Panc1 (cell line): Measurements from ENCODE around the gene SPIRE1. TPM values are rescaled to one million over a fixed set of nuclear protein-coding genes. Genes with fewer than 3 reads are reported as not detected.

Experiments used
- ATAC-seq: fragments of 200-7000 bp; cut with Tn5 transposase; 2 replicates; pipeline ENCODE4 v1.9.1; 2020; ENCODE audit warnings: mild to moderate bottlenecking, moderate library complexity
- BruUV-seq: library from RNA; stranded (reverse); fragments of 400-500 nt; replicated peaks from 2 replicates; lab custom pipeline; 2021; lab: Mats Ljungman, UMichigan
- CTCF ChIA-PET: fragments of 300-600 bp; sonication (Branson Sonifier 250); formaldehyde crosslinking; loops from one replicate; lab custom pipeline; 2022; ENCODE audit warnings: antibody characterized with exemption; lab: Charles Lee
- POLR2A ChIA-PET: fragments of 300-600 bp; sonication (Branson Sonifier 250); formaldehyde crosslinking; loops from one replicate; lab custom pipeline; 2022; ENCODE audit warnings: antibody characterized with exemption; lab: Charles Lee
- DNase-seq: peaks from one replicate; pipeline ENCODE4 v3.0.0-alpha.2; 2010; ENCODE audit warnings: low read depth, low spot score
- H3K27ac ChIP-seq: 2 replicates; pipeline ENCODE4 v1.5.1; 2011; ENCODE audit warnings: mild to moderate bottlenecking, low read length, inconsistent platforms
- H3K27me3 ChIP-seq: fragments of 200-500 bp; sonication (Bioruptor generic); 2 replicates; pipeline ENCODE4 v1.6.0; 2014; ENCODE audit warnings: low read length, inconsistent platforms; ENCODE audit not compliant: control insufficient read depth, insufficient read depth
- H3K36me3 ChIP-seq: fragments of 200-500 bp; sonication (Bioruptor generic); 2 replicates; pipeline ENCODE4 v1.5.1; 2014; ENCODE audit warnings: inconsistent platforms, mild to moderate bottlenecking, low read length, moderate library complexity; ENCODE audit not compliant: control insufficient read depth, insufficient read depth
- H3K4me1 ChIP-seq: 2 replicates; pipeline ENCODE4 v1.5.1; 2011; ENCODE audit warnings: inconsistent platforms, mild to moderate bottlenecking, low read length, moderate library complexity; ENCODE audit not compliant: control insufficient read depth, insufficient read depth
- H3K4me3 ChIP-seq, 2 experiments: 2 replicates each; pipeline ENCODE4 v1.5.1; 2011 to 2012; ENCODE audit warnings: low read depth in 2 of 2, low read length in 2 of 2, mild to moderate bottlenecking in 2 of 2, inconsistent platforms in 1 of 2, moderate library complexity in 1 of 2
- H3K9me3 ChIP-seq: fragments of 200-500 bp; sonication (Bioruptor generic); 2 replicates; pipeline ENCODE4 v1.5.1; 2014; ENCODE audit warnings: low read depth, mild to moderate bottlenecking, inconsistent platforms, low read length, moderate library complexity; ENCODE audit not compliant: control insufficient read depth, insufficient read depth
- POLR2AphosphoS5 ChIP-seq: IDR thresholded peaks from 2 replicates; pipeline ENCODE4 v1.6.1; 2012; ENCODE audit warnings: mild to moderate bottlenecking, low read depth, low read length, moderate library complexity
- SIN3A ChIP-seq: IDR thresholded peaks from 2 replicates; pipeline ENCODE4 v1.6.1; 2012; ENCODE audit warnings: low read depth, mild to moderate bottlenecking, low read length, moderate library complexity, borderline replicate concordance; ENCODE audit not compliant: insufficient read depth
- TCF7L2 ChIP-seq: IDR thresholded peaks from 2 replicates; pipeline ENCODE4 v1.6.1; 2011; ENCODE audit warnings: mild to moderate bottlenecking, low read depth, low read length, inconsistent platforms
- in situ Hi-C: cut with HindIII; loops from 2 replicates; pipeline ENCODE4 v1.10.0; 2016; ENCODE audit warnings: low sequenced_read_pairs, low pct_unique_long_range_greater_than_20kb
- intact Hi-C: fragments of 100-400 bp; cut with micrococcal nuclease; formaldehyde crosslinking; loops from one replicate; pipeline ENCODE4 v1.10.0; 2022; ENCODE audit not compliant: unreplicated experiment
- total RNA-seq: library from RNA; stranded (reverse); gene quantifications from one replicate; pipeline ENCODE4 v1.2.1, GENCODE V29; 2021; ENCODE audit not compliant: unreplicated experiment
- TF ChIP-seq, protein P1 (sequence below): fragments of 450-650 bp; IDR thresholded peaks from 2 replicates; pipeline ENCODE4 v1.5.1; 2017; ENCODE audit warnings: mild to moderate bottlenecking
- TF ChIP-seq, protein P2 (sequence below), 2 experiments: IDR thresholded peaks; 2 replicates each; pipeline ENCODE4 v1.6.1; 2011 to 2012; ENCODE audit warnings: low read depth in 2 of 2, control low read depth in 1 of 2, low read length in 1 of 2, mild to moderate bottlenecking in 1 of 2, moderate library complexity in 1 of 2; ENCODE audit not compliant: insufficient read depth in 1 of 2

Gene SPIRE1
- total RNA-seq, 1 experiment from 2014 or later = 45.5 TPM

DNA sequence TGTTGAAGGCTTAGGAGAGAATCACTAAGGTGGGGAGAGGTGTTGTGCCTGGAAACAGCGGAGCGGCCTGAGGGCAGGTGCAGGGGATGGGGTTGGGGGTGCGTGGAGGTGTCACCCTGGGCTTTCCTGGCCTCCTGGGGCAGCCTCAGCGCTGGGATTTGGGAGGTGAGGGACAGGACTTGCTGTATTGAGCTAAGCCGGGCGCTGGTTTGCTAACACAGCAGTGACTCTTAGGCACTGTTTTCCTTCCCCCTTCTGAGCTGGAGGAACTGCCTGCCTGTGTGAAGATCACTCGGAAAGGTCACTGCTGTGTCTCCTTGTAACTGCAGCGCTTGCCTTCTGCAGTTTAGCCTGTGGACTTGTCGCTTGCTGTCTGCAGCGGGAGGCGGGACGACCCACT lies 229.0 kb downstream of the SPIRE1 start:
- intact Hi-C loops = no loop called here

DNA sequence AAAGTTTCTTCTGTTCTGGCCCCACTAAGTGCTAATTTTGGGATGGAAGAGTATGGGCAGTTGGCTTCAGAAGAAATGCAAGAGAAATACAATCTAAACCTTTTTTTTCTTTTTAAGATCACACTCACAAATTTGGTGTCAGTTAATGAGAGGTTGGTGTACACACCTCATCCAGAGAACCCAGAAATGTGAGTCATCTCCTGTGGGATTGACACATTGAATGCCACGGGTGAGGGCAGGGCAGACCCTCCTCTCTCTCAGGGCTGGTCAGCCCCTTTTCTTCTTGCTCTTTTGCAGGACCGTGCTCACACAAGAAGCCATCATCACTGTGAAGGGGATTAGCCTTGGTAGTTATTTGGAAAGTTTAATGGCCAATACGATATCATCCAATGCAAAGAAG lies 231.0 kb downstream of the SPIRE1 start:
- DNase-seq (no peak), ATAC-seq (no peak)
- intact Hi-C loops (no loop called here), in situ Hi-C loops (no loop called here)
- BruUV-seq = no TSS peak
- no peaks in the 10 kb centered on the region for H3K4me1 ChIP-seq
- ChIA-PET CTCF (no interaction called here), POLR2A (no interaction called here)
- H3K27ac ChIP-seq = no peak overlapping the region
- no peak overlapping the region for H3K4me3 ChIP-seq
- TF ChIP-seq SIN3A = no peak
- TF ChIP-seq, protein P1, sequence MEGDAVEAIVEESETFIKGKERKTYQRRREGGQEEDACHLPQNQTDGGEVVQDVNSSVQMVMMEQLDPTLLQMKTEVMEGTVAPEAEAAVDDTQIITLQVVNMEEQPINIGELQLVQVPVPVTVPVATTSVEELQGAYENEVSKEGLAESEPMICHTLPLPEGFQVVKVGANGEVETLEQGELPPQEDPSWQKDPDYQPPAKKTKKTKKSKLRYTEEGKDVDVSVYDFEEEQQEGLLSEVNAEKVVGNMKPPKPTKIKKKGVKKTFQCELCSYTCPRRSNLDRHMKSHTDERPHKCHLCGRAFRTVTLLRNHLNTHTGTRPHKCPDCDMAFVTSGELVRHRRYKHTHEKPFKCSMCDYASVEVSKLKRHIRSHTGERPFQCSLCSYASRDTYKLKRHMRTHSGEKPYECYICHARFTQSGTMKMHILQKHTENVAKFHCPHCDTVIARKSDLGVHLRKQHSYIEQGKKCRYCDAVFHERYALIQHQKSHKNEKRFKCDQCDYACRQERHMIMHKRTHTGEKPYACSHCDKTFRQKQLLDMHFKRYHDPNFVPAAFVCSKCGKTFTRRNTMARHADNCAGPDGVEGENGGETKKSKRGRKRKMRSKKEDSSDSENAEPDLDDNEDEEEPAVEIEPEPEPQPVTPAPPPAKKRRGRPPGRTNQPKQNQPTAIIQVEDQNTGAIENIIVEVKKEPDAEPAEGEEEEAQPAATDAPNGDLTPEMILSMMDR = no peak
- no peaks in the 10 kb centered on the region for H3K36me3 ChIP-seq
- no peaks in the 10 kb centered on the region for H3K27me3 ChIP-seq
- no peaks in the 10 kb centered on the region for H3K9me3 ChIP-seq

More for the DNA sequence above, 229.0 kb downstream of the SPIRE1 start:
- ATAC-seq (no peak), DNase-seq (no peak)
- ChIA-PET CTCF (no interaction called here), POLR2A (no interaction called here)
- no peak for TF ChIP-seq TCF7L2
- no peak for TF ChIP-seq SIN3A
- TF ChIP-seq, protein P2, sequence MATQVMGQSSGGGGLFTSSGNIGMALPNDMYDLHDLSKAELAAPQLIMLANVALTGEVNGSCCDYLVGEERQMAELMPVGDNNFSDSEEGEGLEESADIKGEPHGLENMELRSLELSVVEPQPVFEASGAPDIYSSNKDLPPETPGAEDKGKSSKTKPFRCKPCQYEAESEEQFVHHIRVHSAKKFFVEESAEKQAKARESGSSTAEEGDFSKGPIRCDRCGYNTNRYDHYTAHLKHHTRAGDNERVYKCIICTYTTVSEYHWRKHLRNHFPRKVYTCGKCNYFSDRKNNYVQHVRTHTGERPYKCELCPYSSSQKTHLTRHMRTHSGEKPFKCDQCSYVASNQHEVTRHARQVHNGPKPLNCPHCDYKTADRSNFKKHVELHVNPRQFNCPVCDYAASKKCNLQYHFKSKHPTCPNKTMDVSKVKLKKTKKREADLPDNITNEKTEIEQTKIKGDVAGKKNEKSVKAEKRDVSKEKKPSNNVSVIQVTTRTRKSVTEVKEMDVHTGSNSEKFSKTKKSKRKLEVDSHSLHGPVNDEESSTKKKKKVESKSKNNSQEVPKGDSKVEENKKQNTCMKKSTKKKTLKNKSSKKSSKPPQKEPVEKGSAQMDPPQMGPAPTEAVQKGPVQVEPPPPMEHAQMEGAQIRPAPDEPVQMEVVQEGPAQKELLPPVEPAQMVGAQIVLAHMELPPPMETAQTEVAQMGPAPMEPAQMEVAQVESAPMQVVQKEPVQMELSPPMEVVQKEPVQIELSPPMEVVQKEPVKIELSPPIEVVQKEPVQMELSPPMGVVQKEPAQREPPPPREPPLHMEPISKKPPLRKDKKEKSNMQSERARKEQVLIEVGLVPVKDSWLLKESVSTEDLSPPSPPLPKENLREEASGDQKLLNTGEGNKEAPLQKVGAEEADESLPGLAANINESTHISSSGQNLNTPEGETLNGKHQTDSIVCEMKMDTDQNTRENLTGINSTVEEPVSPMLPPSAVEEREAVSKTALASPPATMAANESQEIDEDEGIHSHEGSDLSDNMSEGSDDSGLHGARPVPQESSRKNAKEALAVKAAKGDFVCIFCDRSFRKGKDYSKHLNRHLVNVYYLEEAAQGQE (IDR thresholded peaks at IDR 0.05; ENCODE audit: insufficient read depth in 1 of 2, low read depth in 2 of 2, low read length in 1 of 2) = no peak
- no peak for TF ChIP-seq POLR2AphosphoS5
- TF ChIP-seq, protein P1 = no peak
- no peak overlapping the region for H3K27ac ChIP-seq
- no peaks in the 10 kb centered on the region for H3K36me3 ChIP-seq
- in situ Hi-C loops = no loop called here
- H3K4me3 ChIP-seq = no peak overlapping the region
- BruUV-seq = no TSS peak
- H3K9me3 ChIP-seq = no peaks in the 10 kb centered on the region
- no peaks in the 10 kb centered on the region for H3K27me3 ChIP-seq
- no peaks in the 10 kb centered on the region for H3K4me1 ChIP-seq
